K562 (cell line): ENCODE data around the gene BRWD1. TPM values are rescaled to one million over a fixed set of nuclear protein-coding genes. Genes with fewer than 3 reads are reported as not detected.

Experiments used
- ARID3A ChIP-seq: IDR thresholded peaks from 2 replicates; pipeline ENCODE4 v1.6.1; 2012; ENCODE audit warnings: low read depth, low read length, improper control_type of control experiment, borderline replicate concordance
- CSDE1 ChIP-seq, 2 experiments: fragments of 450-650 bp; IDR thresholded peaks; 2 replicates each; pipeline ENCODE4 v1.6.1; 2016; ENCODE audit warnings: mild to moderate bottlenecking in 1 of 2
- GABPA ChIP-seq: fragments of 200-800 bp; sonication (Bioruptor generic); conservative IDR thresholded peaks from 2 replicates; pipeline ENCODE4 v1.6.1; 2016; ENCODE audit warnings: low read depth, missing genetic modification characterization, missing compliant biosample characterization
- GATAD2A ChIP-seq: fragments of 450-650 bp; IDR thresholded peaks from 2 replicates; pipeline ENCODE4 v1.6.1; 2017
- KHSRP ChIP-seq: fragments of 450-650 bp; IDR thresholded peaks from 2 replicates; pipeline ENCODE4 v1.6.1; 2017
- NFYB ChIP-seq: IDR thresholded peaks from 2 replicates; pipeline ENCODE4 v1.6.1; 2011; ENCODE audit warnings: mild to moderate bottlenecking, moderate library complexity; ENCODE audit not compliant: insufficient read length; ENCODE audit errors: extremely low read depth
- NR1H2 ChIP-seq: sonication (generic); formaldehyde crosslinking; IDR thresholded peaks from 2 replicates; pipeline ENCODE4 v1.4.0; 2020; ENCODE audit warnings: mild to moderate bottlenecking, missing genetic modification reagents
- POLR3A ChIP-seq: IDR thresholded peaks from 2 replicates; pipeline ENCODE4 v1.6.1; 2011; ENCODE audit warnings: borderline replicate concordance, mild to moderate bottlenecking, moderate library complexity; ENCODE audit not compliant: insufficient read length, insufficient read depth; ENCODE audit errors: extremely low read depth
- SAP30 ChIP-seq: fragments of 200-600 bp; sonication (generic); IDR thresholded peaks from 2 replicates; pipeline ENCODE4 v1.6.1; 2012; ENCODE audit warnings: borderline replicate concordance, low read depth, mild to moderate bottlenecking, moderate library complexity, low read length, control low read depth, inconsistent platforms; ENCODE audit not compliant: insufficient read depth, poor library complexity, severe bottlenecking
- SMC3 ChIP-seq: conservative IDR thresholded peaks from 2 replicates; pipeline ENCODE4 v1.6.1; 2011; ENCODE audit warnings: low read depth, low read length, improper control_type of control experiment; ENCODE audit not compliant: insufficient read depth
- STAT5B ChIP-seq: fragments of 250-450 bp; sonication (Bioruptor Pico); IDR thresholded peaks from 2 replicates; pipeline ENCODE4 v1.8.0; 2021; ENCODE audit warnings: mild to moderate bottlenecking, inconsistent platforms
- TAF15 ChIP-seq: fragments of 200-400 bp; formaldehyde crosslinking; IDR thresholded peaks from 2 replicates; pipeline ENCODE4 v1.6.1; 2017; ENCODE audit warnings: mild to moderate bottlenecking, low read depth, low read length, moderate library complexity
- TGIF2 ChIP-seq: sonication (generic); formaldehyde crosslinking; IDR thresholded peaks from 2 replicates; pipeline ENCODE4 v1.8.1; 2022; ENCODE audit warnings: mild to moderate bottlenecking, missing genetic modification reagents, moderate library complexity
- TSHZ1 ChIP-seq: fragments of 250-450 bp; sonication (Bioruptor Pico); IDR thresholded peaks from 2 replicates; pipeline ENCODE4 v1.4.0; 2020; ENCODE audit warnings: mild to moderate bottlenecking, moderate library complexity
- ZNF184 ChIP-seq: sonication (generic); formaldehyde crosslinking; IDR thresholded peaks from 2 replicates; pipeline ENCODE4 v1.5.0; 2020; ENCODE audit warnings: missing genetic modification reagents
- ZNF197 ChIP-seq: fragments of 200-800 bp; sonication (Bioruptor generic); IDR thresholded peaks from 2 replicates; pipeline ENCODE4 v1.6.1; 2016; ENCODE audit warnings: low read depth, missing genetic modification characterization, missing compliant biosample characterization
- ZNF398 ChIP-seq: fragments of 250-450 bp; sonication (Bioruptor Pico); IDR thresholded peaks from 2 replicates; pipeline ENCODE4 v1.8.0; 2021; ENCODE audit warnings: moderate library complexity, mild to moderate bottlenecking, inconsistent platforms
- ZNF668 ChIP-seq: fragments of 250-450 bp; sonication (Bioruptor Pico); IDR thresholded peaks from 2 replicates; pipeline ENCODE4 v1.8.0; 2022; ENCODE audit warnings: mild to moderate bottlenecking, inconsistent platforms
- polyA plus RNA-seq, 8 experiments: library from polyadenylated mRNA; depleted of rRNA in 4 of 8; stranded (reverse) in 5 of 8; unstranded in 3 of 8; fragments of >200 nt; fragmentation: Nextera tagmentation in 2 of 8; fragmentation: Illumina TruSeq in 1 of 8; extraction: Ambion mirVana in 2 of 8; extraction: Trizol in 1 of 8; gene quantifications; 2 replicates each; pipeline versions ENCODE4 v1.2.1 to v1.2.3, GENCODE V29; 2011 to 2014; ENCODE audit warnings: inconsistent platforms in 1 of 8, missing spikeins in 1 of 8
- total RNA-seq, 7 experiments: library from RNA; depleted of rRNA in 6 of 7; stranded (reverse); fragments of >200 nt in 6 of 7; fragmentation: Illumina TruSeq in 2 of 7; extraction: Trizol in 2 of 7; gene quantifications; 2 replicates each; pipeline versions ENCODE4 v1.2.1 to v1.2.3, GENCODE V29; 2011 to 2021; ENCODE audit warnings: low replicate concordance in 1 of 7
- TF ChIP-seq, protein P1 (sequence below): fragments of 450-650 bp; conservative IDR thresholded peaks from 2 replicates; pipeline ENCODE4 v1.6.1; 2016; ENCODE audit warnings: missing genetic modification characterization, low read depth, mild to moderate bottlenecking, missing compliant biosample characterization, moderate library complexity

BRWD1 gene
- total and polyA plus RNA-seq, 9 of the 15 experiments (the other 6 are each of a cell fraction or from before 2014, with no cell fraction given), result 10.1 to 60.2 (median 34.1) TPM

DNA sequence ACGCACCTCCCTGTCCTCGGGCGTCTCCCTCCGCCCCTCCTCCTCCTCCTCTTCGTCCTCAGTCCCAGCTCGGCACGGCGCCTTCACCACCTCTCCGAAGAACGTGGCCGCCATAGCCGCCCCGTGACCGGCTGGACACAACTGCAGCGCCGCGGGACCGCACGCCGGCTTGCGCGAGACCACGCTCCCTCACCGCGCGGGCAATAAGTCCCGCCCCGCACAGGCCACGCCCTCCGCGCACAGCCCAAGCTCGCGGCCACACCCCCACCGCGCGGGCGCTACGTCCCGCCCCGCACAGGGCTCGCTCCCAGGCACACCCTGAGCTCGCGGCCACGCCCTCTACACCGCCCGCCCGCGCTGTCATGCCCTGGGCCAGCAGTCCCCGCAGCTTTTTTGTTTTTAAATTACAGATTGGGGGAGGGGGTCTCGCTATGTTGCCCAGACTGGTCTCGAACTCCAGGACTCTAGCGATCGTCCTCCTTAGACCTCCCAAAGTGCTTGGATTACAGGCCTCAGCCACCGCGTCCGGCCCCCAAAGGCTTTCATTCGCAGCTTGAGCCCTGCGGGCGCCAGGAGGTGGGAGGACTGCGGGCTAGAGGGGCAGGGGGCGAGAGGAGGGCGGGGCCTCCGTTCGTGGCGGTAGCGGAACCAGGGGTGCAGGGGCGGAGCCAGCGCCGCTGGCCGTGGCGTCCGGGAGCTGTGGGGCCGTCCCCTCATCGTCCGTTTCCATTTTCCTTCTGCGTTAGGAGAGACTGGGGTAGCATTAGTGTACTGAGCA lies 130.0 kb downstream of the BRWD1 start, which contains the start of gene PSMG1 (continued):
- TF ChIP-seq TSHZ1 (CRISPR knock-in tag) (no peak), NR1H2 (CRISPR knock-in tag) (peak; percentile 68; the same call in 1 of the 2 replicates), TGIF2 (CRISPR knock-in tag) (no peak), TAF15 (no peak), CSDE1 (IDR thresholded peaks at IDR 0.05) (no peak; a peak in 1 of 4 replicates), GABPA (tag) (peak; percentile 69), ZNF197 (CRISPR knock-in tag) (no peak), STAT5B (CRISPR knock-in tag) (no peak), ZNF184 (CRISPR knock-in tag) (no peak), SAP30 (peak; percentile 83), GATAD2A (0 out of 2 replicates have a peak, but pooled peaks have one; percentile 49), NFYB (no peak), ZNF398 (CRISPR knock-in tag) (no peak), POLR3A (no peak), ZNF668 (CRISPR knock-in tag) (no peak), KHSRP (peak; percentile 66), SMC3 (no peak), ARID3A (no peak)
- TF ChIP-seq, protein P1, sequence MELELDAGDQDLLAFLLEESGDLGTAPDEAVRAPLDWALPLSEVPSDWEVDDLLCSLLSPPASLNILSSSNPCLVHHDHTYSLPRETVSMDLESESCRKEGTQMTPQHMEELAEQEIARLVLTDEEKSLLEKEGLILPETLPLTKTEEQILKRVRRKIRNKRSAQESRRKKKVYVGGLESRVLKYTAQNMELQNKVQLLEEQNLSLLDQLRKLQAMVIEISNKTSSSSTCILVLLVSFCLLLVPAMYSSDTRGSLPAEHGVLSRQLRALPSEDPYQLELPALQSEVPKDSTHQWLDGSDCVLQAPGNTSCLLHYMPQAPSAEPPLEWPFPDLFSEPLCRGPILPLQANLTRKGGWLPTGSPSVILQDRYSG, result no peak
